Measurements from ENCODE around the gene GFOD2. TPM values are rescaled to one million over a fixed set of nuclear protein-coding genes. Genes with fewer than 3 reads are reported as not detected.

The GFOD2 gene
- 14.3 and 16.0 TPM in 2 replicates for total RNA-seq

GRCh38 chr16:67719048-67719777 is at the start of gene GFOD2:
Gene GFOD2 (minus strand): TSS chr16:67719316. CDS start chr16:67685715, 33,601 bp downstream.

DNA sequence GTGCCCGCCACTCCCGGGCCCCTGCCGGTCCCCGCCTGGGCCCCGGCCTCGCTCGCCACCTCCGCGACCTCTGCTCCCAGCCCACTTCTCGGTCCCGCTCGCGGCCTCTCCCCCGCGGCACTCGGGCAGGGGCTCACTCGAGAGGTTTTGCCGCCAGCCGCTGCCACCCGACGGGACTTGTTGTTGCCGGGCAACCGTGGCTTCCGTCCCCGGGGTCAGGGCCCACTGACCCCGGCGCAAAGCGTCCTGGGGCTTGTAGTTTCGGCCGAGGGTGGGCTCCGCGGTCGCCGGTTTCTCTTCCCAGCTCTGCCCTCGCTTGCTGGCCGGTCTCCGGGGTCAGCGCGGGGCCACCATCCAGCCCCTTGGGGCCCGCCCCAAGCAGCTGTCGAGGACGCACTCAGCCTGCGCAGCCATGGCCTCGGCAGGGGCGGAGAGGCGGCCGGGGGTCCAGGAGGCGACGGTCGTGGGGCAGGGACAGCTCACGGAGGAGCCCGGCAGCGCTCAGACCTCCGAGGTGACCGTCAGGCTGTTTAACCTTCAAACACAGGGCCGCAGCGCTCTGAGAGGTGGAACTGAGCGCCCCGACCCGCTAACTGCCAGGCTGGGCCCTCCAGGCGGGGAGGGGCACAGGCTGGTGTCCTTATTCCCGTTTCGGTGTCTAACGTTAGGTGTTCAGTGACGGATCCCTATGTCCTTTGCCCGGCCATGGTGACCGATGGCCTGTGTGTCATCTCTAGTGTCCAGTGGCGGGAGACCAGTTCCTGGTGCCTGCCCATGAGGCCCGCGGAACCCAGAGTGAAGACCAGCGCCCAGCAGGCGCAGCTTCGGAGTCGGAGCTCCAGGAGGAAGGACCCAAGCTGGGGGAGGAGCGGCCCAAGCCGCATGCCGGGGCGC is 52.3 kb downstream of the GFOD2 start, which contains the start of the genes C16orf86 and ENKD1:
C16orf86 (plus strand) TSS at position 256 of the 894 bp plus-strand sequence; CDS start at position 413, 157 bp downstream.
ENKD1 (minus strand) TSS at position 192 of the 894 bp plus-strand sequence. CDS start 308 bp downstream, outside the sequence.

DNA sequence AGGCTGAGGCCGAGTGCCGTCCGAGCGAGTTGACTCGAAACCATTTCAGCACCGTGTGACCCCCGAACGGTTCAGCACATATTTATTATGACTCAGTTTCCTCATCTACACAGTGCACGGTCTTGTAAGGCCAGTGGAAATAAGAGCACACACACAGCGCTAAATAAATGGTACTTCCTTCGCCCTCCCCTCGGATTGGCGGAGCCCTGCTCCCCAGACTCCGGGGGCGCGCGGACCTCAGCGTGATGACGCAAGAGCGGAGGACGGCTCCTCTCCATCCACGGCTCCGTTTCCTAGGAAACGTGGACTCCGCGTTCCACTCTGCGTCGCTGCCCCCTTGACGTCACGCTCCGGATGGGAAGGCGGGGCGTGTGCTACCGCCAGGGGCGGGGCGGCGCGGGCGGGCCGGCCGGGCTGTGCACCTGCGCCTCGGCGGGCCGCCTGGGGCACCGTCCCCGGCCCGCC is 58.5 kb downstream of the GFOD2 start, which contains the start of gene PARD6A:
PARD6A (plus strand) TSS at position 397 of the 465 bp plus-strand sequence. CDS start 79 bp downstream, outside the sequence.

GRCh38 chr16:67659675-67660563 is 59.2 kb downstream of the GFOD2 start, which contains the start of gene ACD:
Gene ACD (minus strand): TSS chr16:67660260. CDS start chr16:67660220, 40 bp downstream.

Other genes starting within 250 kb of the GFOD2 start
- 125 and 135 TPM in 2 replicates for gene ATP6V0D1, start 238.2 kb downstream of the GFOD2 start, total RNA-seq
- gene AGRP, start 235.8 kb downstream of the GFOD2 start, total RNA-seq: not detected in 2 replicates
- gene RIPOR1, start 190.5 kb downstream of the GFOD2 start, total RNA-seq: 48.9 and 53.9 TPM in 2 replicates
- 20.2 and 24.1 TPM in 2 replicates for gene CTCF, start 156.8 kb downstream of the GFOD2 start, total RNA-seq
- gene CARMIL2, start 74.2 kb downstream of the GFOD2 start, total RNA-seq: 0.16 and 3.0 TPM in 2 replicates
- gene ACD, start 59.1 kb downstream of the GFOD2 start, total RNA-seq: 34.0 and 53.0 TPM in 2 replicates
- gene PARD6A, start 58.4 kb downstream of the GFOD2 start, total RNA-seq: 5.5 and 9.0 TPM in 2 replicates
- gene ENKD1, start 52.6 kb downstream of the GFOD2 start, total RNA-seq: 16.0 and 23.8 TPM in 2 replicates
- 7.0 and 10.8 TPM in 2 replicates for gene C16orf86, start 52.5 kb downstream of the GFOD2 start, total RNA-seq
- 8.0 and 9.5 TPM in 2 replicates for gene RANBP10, start 87.2 kb upstream of the GFOD2 start, total RNA-seq
- gene TSNAXIP1, start 87.6 kb upstream of the GFOD2 start, total RNA-seq: 0.81 and 1.4 TPM in 2 replicates
- 39.8 and 43.0 TPM in 2 replicates for gene THAP11, start 123.0 kb upstream of the GFOD2 start, total RNA-seq
- 417 and 499 TPM in 2 replicates for gene NUTF2, start 127.6 kb upstream of the GFOD2 start, total RNA-seq
- 28.9 and 40.6 TPM in 2 replicates for gene CENPT, start 128.4 kb upstream of the GFOD2 start, total RNA-seq
- gene EDC4, start 153.7 kb upstream of the GFOD2 start, total RNA-seq: 57.9 and 71.7 TPM in 2 replicates
- 1.5 TPM in 1 of 2 replicates, not detected in the other for gene NRN1L, start 165.6 kb upstream of the GFOD2 start, total RNA-seq
- 18.3 and 26.9 TPM in 2 replicates for gene PSKH1, start 173.9 kb upstream of the GFOD2 start, total RNA-seq
- 0.38 and 0.65 TPM in 2 replicates for gene CTRL, start 212.5 kb upstream of the GFOD2 start, total RNA-seq
- 57.0 and 80.2 TPM in 2 replicates for gene PSMB10, start 217.5 kb upstream of the GFOD2 start, total RNA-seq
- gene LCAT, start 224.8 kb upstream of the GFOD2 start, total RNA-seq: 6.5 and 11.4 TPM in 2 replicates
- gene SLC12A4, start 249.3 kb upstream of the GFOD2 start, total RNA-seq: 38.9 and 78.6 TPM in 2 replicates